Measurements from ENCODE around the gene HOXA3.

DNA sequence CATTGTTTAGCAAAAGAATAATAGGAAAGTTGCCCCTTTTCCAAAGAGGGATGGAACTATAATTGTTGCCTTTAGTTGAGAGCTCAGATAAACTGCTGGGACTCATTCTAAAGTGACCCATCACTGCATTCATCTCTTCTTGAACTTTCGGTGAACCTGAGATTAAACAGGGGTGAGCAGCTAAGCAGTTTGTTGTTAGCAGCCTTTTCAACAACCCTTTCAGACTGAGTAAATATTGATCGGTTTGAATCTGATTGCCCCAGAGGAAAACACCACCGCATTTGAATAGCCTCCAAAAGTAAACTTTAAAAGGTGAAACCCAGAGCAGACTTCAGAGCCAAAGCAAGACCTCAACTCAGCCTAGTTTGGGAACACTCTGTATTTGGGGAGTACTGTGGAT, 61.3 kb downstream of the HOXA3 start:
- TF ChIP-seq SIN3A (IDR thresholded peaks at IDR 0.05; ENCODE audit: borderline replicate concordance, insufficient read depth, low read depth, low read length), result no peak
- TF ChIP-seq, protein P1, sequence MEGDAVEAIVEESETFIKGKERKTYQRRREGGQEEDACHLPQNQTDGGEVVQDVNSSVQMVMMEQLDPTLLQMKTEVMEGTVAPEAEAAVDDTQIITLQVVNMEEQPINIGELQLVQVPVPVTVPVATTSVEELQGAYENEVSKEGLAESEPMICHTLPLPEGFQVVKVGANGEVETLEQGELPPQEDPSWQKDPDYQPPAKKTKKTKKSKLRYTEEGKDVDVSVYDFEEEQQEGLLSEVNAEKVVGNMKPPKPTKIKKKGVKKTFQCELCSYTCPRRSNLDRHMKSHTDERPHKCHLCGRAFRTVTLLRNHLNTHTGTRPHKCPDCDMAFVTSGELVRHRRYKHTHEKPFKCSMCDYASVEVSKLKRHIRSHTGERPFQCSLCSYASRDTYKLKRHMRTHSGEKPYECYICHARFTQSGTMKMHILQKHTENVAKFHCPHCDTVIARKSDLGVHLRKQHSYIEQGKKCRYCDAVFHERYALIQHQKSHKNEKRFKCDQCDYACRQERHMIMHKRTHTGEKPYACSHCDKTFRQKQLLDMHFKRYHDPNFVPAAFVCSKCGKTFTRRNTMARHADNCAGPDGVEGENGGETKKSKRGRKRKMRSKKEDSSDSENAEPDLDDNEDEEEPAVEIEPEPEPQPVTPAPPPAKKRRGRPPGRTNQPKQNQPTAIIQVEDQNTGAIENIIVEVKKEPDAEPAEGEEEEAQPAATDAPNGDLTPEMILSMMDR (IDR thresholded peaks at IDR 0.05), result no peak
- TF ChIP-seq, protein P2, sequence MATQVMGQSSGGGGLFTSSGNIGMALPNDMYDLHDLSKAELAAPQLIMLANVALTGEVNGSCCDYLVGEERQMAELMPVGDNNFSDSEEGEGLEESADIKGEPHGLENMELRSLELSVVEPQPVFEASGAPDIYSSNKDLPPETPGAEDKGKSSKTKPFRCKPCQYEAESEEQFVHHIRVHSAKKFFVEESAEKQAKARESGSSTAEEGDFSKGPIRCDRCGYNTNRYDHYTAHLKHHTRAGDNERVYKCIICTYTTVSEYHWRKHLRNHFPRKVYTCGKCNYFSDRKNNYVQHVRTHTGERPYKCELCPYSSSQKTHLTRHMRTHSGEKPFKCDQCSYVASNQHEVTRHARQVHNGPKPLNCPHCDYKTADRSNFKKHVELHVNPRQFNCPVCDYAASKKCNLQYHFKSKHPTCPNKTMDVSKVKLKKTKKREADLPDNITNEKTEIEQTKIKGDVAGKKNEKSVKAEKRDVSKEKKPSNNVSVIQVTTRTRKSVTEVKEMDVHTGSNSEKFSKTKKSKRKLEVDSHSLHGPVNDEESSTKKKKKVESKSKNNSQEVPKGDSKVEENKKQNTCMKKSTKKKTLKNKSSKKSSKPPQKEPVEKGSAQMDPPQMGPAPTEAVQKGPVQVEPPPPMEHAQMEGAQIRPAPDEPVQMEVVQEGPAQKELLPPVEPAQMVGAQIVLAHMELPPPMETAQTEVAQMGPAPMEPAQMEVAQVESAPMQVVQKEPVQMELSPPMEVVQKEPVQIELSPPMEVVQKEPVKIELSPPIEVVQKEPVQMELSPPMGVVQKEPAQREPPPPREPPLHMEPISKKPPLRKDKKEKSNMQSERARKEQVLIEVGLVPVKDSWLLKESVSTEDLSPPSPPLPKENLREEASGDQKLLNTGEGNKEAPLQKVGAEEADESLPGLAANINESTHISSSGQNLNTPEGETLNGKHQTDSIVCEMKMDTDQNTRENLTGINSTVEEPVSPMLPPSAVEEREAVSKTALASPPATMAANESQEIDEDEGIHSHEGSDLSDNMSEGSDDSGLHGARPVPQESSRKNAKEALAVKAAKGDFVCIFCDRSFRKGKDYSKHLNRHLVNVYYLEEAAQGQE (IDR thresholded peaks at IDR 0.05; ENCODE audit: insufficient read depth in 1 of 2, low read depth in 2 of 2, low read length in 1 of 2), result no peak
